ENCODE measurements around the gene CDK5RAP2.
A peak's percentile ranks its signal among the peaks of the same experiment; 100 is the strongest.
"Not testable (repeated sequence)": the region's sequence is repeated elsewhere in the genome, so short reads cannot be mapped to it uniquely, and the experiment has no call there.

CDK5RAP2 gene

GRCh38 chr9:120587328-120587727 lies 7.4 kb upstream of the CDK5RAP2 start:
- no peak for DNase-seq

DNA sequence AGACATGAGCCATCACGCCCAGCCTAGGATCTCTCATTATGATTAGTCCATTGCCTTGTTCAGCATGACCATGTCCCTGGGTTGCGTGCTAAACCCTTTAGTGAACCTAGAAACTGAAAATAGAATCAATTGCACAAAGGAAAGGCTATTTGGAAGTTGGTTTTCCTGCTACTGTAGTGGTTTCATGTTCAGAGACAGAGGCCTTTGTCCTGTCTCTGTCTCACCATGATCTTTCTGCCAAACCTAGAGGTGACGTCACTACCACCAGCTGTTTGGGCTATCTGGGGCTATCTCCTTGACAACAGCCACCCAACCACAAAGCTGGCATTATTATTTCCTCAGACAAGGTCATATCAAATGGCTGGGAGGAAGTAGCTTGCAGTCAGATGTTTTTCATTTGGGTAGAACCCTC lies 4.0 kb upstream of the CDK5RAP2 start:
- peak; percentile 26 for DNase-seq

DNA sequence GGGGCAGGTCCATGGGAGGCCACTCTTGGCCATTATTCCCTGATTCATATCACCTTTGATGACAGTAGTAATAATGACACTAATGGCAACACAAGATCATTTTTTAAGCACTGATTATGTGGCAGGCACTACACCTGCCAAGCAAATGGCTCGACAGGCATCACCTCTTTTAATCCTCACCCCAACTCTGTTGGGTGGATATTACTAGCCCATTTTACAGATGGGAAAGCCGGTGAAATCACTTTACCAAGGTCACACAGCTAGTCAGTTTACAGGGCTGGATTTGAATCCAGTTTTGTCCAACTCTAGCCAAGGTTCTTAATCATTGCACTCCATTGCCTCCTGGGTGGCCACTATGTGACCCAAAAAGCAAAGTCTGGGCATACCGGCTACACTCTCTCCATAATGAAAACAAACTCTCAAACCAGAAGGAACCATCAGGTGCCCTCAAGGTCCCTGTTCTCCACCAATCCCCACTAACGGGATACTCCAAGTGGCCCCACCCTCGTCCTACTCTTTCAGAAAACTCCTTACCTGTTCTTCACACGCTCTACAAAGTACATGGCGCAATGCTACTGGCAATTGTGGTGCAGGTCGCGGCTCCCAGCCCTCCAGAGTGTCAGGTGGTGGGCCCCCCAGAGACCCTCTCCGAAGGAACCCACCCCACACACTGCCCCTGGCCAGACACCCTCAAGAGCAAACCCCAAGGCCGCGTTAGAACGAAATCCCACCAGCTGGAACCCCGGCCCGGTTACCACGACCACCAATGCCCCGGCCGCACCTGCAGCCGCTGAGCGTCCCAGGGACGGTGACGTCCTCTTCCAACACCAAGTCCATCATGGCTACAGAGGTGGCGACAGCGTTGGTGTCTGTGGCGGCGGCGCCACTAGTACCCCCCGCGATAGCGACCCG lies 572 bp downstream of the CDK5RAP2 start:
- no peak for DNase-seq

DNA sequence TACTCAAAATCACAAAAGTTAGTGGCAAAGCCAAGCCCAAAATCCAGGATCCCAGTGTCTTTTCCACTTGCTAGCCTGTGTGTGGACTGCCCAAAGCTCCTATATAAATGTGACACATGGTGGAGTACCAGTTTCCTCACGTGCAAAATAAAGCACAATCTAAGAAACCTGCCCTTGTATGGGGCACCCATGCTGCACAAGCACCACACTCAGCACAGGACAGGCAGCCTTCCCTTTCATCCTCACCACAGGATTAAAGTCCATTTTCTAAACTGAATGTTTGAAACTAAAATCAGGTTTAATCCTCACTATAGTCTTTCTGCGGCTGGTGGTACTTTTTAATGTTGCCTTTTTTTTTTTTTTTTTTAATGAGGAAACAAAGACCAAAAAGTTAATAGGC lies 5.5 kb downstream of the CDK5RAP2 start:
- no peak for DNase-seq

DNA sequence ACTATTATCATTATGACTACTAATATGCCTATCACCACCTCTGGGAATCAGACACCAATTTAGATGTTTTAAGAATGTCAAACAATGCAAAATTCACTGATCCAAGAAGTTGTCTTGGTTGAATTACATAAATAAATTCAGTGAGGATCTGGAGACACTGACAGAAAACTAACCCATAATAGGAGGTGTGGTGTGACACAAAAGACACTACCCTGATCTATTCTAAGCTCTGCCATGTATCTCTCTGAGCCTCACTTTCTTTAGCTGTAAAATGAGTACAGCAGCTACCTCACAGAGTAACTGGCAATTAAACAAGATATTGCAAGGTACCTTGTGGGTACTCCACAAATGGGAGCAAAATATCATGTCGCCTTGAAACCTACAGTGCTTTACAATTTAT lies 7.5 kb downstream of the CDK5RAP2 start:
- DNase-seq, result no peak

GRCh38 chr9:120571443-120572257 lies 8.3 kb downstream of the CDK5RAP2 start:
- DNase-seq, result no peak

DNA sequence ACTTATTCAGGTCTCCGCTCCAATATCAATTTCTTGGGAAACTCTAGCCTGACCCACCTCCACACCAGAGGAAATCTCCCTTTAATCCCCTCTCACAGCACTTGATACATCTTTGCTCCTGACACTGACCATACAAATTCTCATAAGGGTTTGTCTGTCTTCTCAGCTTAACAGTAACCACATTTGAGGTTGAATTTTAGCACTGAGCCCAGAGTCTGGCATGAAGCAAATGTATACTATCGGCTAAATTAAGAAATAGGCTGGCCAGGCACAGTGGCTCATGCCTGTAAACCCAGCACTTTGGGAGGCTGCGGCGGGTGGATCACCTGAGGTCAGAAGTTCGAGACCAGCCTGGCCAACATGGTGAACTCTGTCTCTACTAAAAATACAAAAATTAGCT lies 9.7 kb downstream of the CDK5RAP2 start:
- DNase-seq, result no peak

DNA sequence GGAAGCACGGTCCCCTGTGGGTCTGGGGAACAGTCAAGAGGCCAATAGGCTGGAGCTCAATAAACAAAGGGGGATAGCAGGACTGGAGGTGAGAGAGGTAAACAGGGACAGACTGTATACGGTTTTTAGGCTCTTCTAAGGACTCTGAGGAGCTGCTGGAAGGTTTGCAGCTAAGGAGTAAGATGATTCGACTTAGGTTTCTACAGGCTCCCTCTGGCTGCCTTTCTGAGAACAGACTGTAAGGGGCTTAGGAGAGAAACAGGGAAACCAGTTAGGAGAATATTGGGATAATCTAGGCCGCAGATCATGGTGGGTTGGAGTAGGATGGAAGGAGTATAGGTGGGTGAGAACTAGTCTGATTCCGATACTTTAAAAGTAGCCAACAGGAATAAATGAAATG lies 10.4 kb downstream of the CDK5RAP2 start:
- DNase-seq, result no peak

- no peak for DNase-seq
Observed at GRCh38 chr9:120568816-120569215, 11.2 kb downstream of the CDK5RAP2 start.

- no peak for DNase-seq
Observed at GRCh38 chr9:120567874-120568273, 12.1 kb downstream of the CDK5RAP2 start.

DNA sequence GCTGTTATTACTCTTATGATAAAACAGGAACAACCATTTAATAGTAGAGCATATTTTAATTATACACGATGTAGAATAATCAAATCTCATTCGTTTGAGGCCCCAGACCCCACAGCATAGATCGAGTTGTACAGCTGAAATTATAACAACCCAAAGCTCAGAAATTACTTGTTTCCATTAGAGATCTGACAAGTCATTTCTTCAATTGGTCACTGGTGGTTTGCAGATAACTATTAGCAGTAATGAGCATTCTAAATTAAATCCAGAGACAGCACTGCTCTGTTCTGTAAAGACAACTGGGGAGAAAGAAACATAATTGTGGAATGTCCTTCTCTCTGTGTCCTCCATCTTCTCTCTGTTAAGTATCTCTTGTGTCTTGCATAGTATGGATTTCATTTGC lies 12.9 kb downstream of the CDK5RAP2 start:
- DNase-seq, result no peak

GRCh38 chr9:120564589-120564988 lies 15.4 kb downstream of the CDK5RAP2 start:
- DNase-seq, result no peak

GRCh38 chr9:120562861-120563443 lies 17.0 kb downstream of the CDK5RAP2 start:
- no peak for DNase-seq

DNA sequence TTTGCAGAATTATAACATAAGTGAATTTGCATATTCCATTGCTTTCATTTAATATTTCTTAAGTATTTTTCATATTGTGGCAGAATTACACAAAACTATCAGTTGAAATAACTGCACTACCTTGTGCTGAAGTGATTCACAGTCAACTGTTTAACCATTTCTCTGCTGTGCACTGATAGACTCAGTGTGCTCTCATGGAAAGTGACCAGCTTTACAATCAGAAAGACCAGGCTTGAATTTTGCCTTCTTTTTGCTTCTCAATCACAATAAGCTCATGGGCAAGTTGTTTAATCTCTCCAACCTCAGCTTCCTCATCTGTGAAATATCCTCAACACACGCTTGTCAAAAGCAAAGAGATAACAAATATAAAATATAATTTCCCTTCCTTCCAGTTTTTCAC lies 18.3 kb downstream of the CDK5RAP2 start:
- no peak for DNase-seq

DNA sequence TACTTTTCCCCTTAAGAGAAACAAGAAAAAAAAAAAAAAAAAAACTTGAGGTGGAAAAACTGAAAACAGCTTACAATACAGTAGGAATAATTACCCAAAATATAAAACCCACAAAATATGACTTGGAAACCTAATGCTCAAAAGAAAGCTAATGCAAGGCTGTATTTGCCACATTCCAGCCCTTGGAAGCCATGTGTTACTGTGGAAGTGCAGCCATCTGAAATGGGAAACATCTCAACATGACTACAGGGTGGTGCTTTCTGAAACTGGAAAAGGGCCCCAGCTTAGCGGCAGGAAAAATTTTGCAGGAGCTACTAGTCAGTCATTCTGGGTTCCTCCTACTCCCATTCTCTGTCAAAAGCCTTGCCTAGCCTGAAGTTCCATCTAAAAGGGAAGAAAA lies 20.4 kb downstream of the CDK5RAP2 start:
- no peak for DNase-seq

- no peak for DNase-seq
Observed at GRCh38 chr9:120558454-120558853, 21.5 kb downstream of the CDK5RAP2 start.

GRCh38 chr9:120557205-120557604 lies 22.8 kb downstream of the CDK5RAP2 start:
- no peak for DNase-seq

DNA sequence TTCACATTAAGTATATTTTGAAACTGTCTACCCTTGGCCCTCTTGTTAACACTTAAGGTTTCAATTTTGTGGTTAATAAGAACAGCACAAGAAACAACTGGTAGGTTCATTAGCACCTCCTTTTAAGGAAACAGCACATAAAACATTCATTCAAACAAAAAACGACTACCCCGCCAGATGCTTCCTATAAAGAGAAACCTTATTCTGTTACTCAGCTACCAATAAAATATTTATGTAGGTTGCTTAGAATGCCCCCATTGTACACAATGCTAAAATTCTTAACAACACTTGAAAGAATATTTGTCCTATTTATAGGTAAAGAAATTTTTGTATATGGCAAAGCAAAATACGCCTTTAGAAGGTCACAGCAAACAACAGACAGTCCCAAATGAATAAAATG lies 23.2 kb downstream of the CDK5RAP2 start:
- DNase-seq, result no peak

DNA sequence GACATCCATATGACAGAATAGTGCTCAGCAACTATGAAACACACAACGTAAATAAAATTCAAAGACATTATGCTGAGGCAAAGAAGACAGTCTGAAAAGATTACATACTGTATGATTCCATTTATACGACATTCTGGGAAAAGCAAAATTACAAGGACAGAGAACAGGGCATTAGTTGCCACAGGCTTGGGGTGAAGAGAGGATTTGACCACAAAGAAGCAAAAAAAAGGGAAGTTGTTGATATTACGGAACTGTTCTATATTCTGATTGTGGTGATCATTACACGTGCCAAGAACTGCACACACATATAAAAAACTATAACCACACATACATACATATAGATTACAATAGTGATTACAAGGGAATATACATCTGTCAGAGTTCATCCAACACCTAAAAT lies 24.1 kb downstream of the CDK5RAP2 start:
- DNase-seq, result no peak

- not testable (repeated sequence) for DNase-seq
Observed at GRCh38 chr9:120552210-120552704, 27.7 kb downstream of the CDK5RAP2 start.

DNA sequence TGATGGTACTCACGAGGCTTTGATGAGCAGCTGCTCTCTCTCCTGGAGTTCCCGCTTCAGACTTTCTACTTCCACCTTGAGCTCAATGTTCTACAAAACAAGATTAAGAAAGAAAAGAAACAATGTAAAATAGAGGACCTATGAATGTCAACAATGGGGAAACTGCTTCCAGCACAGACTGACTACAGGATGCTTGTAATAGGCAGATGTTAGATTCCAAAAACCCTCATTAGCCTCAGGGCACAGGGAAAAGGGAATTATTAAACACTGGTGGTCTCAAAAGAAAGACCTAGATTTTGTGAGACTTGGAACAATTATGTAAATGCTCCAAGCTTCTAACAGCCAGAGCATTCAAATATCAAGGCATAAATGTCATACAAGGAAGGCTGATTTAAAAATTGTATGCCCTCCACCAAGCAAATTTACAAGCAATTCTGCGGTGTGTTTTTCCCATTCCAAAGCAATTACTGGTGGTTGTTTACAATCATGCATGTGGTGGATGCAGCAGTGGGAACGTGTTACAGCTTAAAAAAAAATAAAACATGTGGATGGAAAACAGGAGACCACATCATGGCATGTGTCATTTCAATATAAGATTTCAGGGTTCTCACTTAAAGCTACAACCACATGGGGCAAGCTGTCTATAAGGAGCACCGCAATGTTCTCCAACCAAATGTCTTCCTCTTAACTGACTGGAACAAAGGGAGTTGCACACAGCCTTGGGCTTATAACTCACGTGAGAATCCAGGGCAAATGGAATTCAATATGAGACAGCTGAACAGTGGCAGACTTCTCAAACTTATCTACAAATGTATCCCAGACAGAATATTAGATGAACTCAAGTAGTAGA lies 34.0 kb downstream of the CDK5RAP2 start:
- DNase-seq, result no peak

GRCh38 chr9:120544441-120544840 lies 35.5 kb downstream of the CDK5RAP2 start:
- DNase-seq, result no peak

All from NCI-H1436 treated with DMSO at 0.1 percent for 48 hours (cell line).